ENCODE measurements around the gene INHBE.
"Not testable (repeated sequence)": the region's sequence is repeated elsewhere in the genome, so short reads cannot be mapped to it uniquely, and the experiment has no call there.

The INHBE gene

DNA sequence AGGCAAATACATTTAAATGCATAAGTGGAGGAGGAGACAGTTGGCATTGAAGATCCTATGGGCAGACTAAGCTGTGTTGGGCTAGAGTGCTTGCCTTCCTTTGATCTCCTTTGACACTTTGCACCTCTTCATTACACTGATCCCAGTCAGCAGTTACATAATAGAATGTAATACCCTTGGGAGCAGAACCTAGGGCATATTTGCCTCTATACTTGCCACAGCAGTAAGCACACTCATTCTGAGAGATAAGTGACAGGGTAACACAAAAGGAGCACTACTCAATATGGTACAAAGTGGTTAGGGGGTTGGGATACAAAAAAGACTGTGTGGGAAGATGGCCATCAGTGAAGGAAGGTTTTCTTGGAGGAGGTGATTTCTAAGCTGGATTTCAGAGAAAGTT, 41.7 kb downstream of the INHBE start:
- DNase-seq (ENCODE audit: low read depth in 2 of 2): no peak

- DNase-seq (ENCODE audit: low read depth in 2 of 2): no peak
These were observed 42.4 kb downstream of the INHBE start for GRCh38 chr12:57497223-57498131.

- DNase-seq (ENCODE audit: low read depth in 2 of 2): no peak
These were observed 43.0 kb downstream of the INHBE start for GRCh38 chr12:57498132-57498502.

DNA sequence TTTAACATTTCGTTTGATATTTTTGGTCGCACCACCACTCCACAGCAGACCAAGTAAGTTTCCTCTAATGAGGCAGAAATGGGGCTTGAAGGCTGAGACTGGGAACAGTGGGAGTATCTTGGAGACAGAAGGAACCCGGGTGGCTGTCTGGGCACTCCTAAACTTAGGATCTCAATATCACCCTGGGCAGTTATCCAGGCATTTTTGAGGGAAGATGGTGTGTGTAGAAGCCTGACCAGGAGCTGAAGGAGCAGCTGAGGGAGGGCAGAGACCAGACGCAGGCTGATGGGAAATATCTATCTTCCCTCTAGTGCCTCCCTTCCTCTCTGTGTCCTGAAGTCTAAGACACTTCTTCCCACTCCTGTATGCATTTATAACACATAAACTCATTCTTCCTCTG, 43.5 kb downstream of the INHBE start:
- no peak for DNase-seq (ENCODE audit: low read depth in 2 of 2)

DNA sequence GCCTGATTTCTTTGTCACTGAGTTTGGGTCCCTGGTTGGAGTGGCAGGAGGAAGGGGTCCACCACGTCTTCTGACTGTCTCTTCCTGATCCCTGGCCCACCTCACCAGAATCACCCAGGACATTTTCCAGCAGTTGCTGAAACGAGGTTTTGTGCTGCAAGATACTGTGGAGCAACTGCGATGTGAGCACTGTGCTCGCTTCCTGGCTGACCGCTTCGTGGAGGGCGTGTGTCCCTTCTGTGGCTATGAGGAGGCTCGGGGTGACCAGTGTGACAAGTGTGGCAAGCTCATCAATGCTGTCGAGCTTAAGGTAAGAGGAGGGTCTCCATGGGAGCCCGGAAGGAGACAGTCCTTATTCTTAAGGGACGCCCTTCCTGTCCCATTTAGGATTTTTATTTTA, 45.1 kb downstream of the INHBE start:
- no peak for DNase-seq (ENCODE audit: low read depth in 2 of 2)

- not testable (repeated sequence) for DNase-seq (ENCODE audit: low read depth in 2 of 2)
These were observed 47.3 kb downstream of the INHBE start for GRCh38 chr12:57502311-57502969.

- not testable (repeated sequence) for DNase-seq (ENCODE audit: low read depth in 2 of 2)
These were observed 51.4 kb downstream of the INHBE start for GRCh38 chr12:57506541-57506940.

Measured in stimulated activated CD4-positive, alpha-beta T cell treated with anti-CD3 and anti-CD28 coated beads, Interleukin-15, amount 100 ng/mL, for 48 hours (primary cell).